ENCODE results near the gene PRRT1.

PRRT1 gene

DNA sequence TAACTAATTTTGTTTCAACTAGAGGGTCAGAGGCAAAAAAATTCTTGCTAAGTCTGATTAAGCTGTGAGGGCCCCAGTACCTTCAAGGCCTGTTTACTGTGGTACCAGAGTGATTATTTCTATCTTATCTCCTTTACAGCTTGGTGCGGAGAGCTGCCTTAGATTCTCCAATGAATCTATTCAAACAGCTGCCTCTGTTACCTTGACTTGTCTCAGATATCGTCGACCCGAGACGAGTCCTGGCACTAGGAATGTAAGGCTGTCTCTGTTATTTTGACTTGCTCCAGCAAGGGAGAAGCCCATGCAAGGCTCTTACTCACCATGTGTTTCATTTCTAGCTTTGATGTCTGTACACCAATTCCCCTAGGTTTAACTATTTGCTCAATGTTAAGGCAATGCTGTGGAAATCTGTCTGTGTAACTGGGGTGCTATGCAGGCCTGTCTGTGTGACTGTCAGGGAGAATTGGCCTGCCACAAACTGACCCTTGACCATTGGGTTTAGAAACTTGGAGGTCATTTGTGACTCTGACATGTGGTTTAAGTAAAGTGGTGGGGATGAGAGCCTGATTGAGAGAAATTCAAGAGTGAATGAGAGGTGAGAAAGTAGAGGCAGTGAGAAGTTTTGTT, 11.2 kb downstream of the PRRT1 start:
- no peak overlapping the region for H4K8ac ChIP-seq (ENCODE audit: low read depth, low read length)
- DNase-seq, result no peak

DNA sequence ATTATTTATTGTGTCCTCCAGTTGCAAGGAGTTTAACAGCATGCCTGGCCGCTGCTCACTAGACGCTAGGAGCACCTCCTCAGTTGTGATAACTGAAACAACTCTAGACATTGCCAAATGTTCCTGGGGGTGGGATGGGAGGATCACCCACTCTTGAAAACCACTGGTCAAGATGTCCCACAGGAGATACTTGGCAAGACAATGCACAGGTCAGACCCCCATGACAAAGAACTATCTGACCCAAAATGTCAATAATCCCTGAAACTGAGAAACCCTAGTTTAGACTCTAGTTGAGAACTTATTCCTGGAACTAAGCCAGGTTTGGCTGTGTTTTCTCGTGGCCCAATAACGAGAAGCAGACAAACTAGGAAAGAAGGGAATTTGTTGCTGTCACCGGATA, 12.1 kb downstream of the PRRT1 start:
- H4K8ac ChIP-seq (ENCODE audit: low read depth, low read length), result no peak overlapping the region
- no peak overlapping the region for H4K91ac ChIP-seq (ENCODE audit: low read depth, low read length)
- no peak overlapping the region for H3K18ac ChIP-seq (ENCODE audit: low read length)
- H3K79me2 ChIP-seq (ENCODE audit: control insufficient read depth, insufficient read depth, low read length, poor library complexity), result no peaks in the 10 kb centered on the region
- H3K4ac ChIP-seq (ENCODE audit: low read depth, low read length), result no peak overlapping the region
- no peaks in the 10 kb centered on the region for H3K4me1 ChIP-seq (ENCODE audit: control insufficient read depth in 1 of 2, insufficient read depth in 2 of 2, low read length in 2 of 2)
- no CpG with 5 or more reads among the region's 5 CpGs for WGBS (ENCODE audit: extremely low coverage, insufficient coverage, insufficient read length)
- DNase-seq, result no peak
- H2AFZ ChIP-seq (ENCODE audit: insufficient read depth, low read length, poor library complexity), result no peak overlapping the region
- no peaks in the 10 kb centered on the region for H3K27me3 ChIP-seq (ENCODE audit: insufficient read depth, low read length)
- H2BK5ac ChIP-seq (ENCODE audit: low read depth, low read length, poor library complexity), result no peak overlapping the region
- no peak overlapping the region for H3K4me2 ChIP-seq (ENCODE audit: low read length)
- no peak overlapping the region for H3K9ac ChIP-seq (ENCODE audit: low read length)
- no peaks in the 10 kb centered on the region for H3K36me3 ChIP-seq (ENCODE audit: control insufficient read depth in 1 of 2, insufficient read depth in 2 of 2, low read length in 2 of 2)
- no peak overlapping the region for H2BK12ac ChIP-seq (ENCODE audit: low read length)
- H4K12ac ChIP-seq (ENCODE audit: low read depth, low read length), result no peak overlapping the region
- no peak overlapping the region for H2BK120ac ChIP-seq (ENCODE audit: insufficient read depth, low read length, poor library complexity)
- no peaks in the 10 kb centered on the region for H3K79me1 ChIP-seq (ENCODE audit: low read length)
- no peak overlapping the region for H3K23ac ChIP-seq (ENCODE audit: low read length)
- no peak overlapping the region for H3K14ac ChIP-seq (ENCODE audit: low read length)
- H3K4me3 ChIP-seq (ENCODE audit: low read depth, low read length), result no peak overlapping the region
- no peak overlapping the region for H2AK5ac ChIP-seq (ENCODE audit: low read length)
- no peaks in the 10 kb centered on the region for H3K9me3 ChIP-seq (ENCODE audit: insufficient read depth, low read depth, low read length)
- H3K27ac ChIP-seq (ENCODE audit: low read depth, low read length), result no peak overlapping the region

More for the DNA sequence above, 11.2 kb downstream of the PRRT1 start:
- no peak overlapping the region for H2AFZ ChIP-seq (ENCODE audit: insufficient read depth, low read length, poor library complexity)
- H3K79me2 ChIP-seq (ENCODE audit: control insufficient read depth, insufficient read depth, low read length, poor library complexity), result no peaks in the 10 kb centered on the region
- H4K12ac ChIP-seq (ENCODE audit: low read depth, low read length), result no peak overlapping the region
- H2BK12ac ChIP-seq (ENCODE audit: low read length), result no peak overlapping the region
- no peak overlapping the region for H3K27ac ChIP-seq (ENCODE audit: low read depth, low read length)
- no peaks in the 10 kb centered on the region for H3K27me3 ChIP-seq (ENCODE audit: insufficient read depth, low read length)
- no CpG with 5 or more reads among the region's 5 CpGs for WGBS (ENCODE audit: extremely low coverage, insufficient coverage, insufficient read length)
- H2AK5ac ChIP-seq (ENCODE audit: low read length), result no peak overlapping the region
- H3K9me3 ChIP-seq (ENCODE audit: insufficient read depth, low read depth, low read length), result no peaks in the 10 kb centered on the region
- H3K79me1 ChIP-seq (ENCODE audit: low read length), result no peaks in the 10 kb centered on the region
- H3K4me3 ChIP-seq (ENCODE audit: low read depth, low read length), result no peak overlapping the region
- H4K91ac ChIP-seq (ENCODE audit: low read depth, low read length), result no peak overlapping the region
- H3K4me1 ChIP-seq (ENCODE audit: control insufficient read depth in 1 of 2, insufficient read depth in 2 of 2, low read length in 2 of 2), result no peaks in the 10 kb centered on the region
- no peaks in the 10 kb centered on the region for H3K36me3 ChIP-seq (ENCODE audit: control insufficient read depth in 1 of 2, insufficient read depth in 2 of 2, low read length in 2 of 2)
- H2BK5ac ChIP-seq (ENCODE audit: low read depth, low read length, poor library complexity), result no peak overlapping the region
- no peak overlapping the region for H2BK120ac ChIP-seq (ENCODE audit: insufficient read depth, low read length, poor library complexity)
- no peak overlapping the region for H3K18ac ChIP-seq (ENCODE audit: low read length)
- H3K4me2 ChIP-seq (ENCODE audit: low read length), result no peak overlapping the region
- no peak overlapping the region for H3K9ac ChIP-seq (ENCODE audit: low read length)
- no peak overlapping the region for H3K4ac ChIP-seq (ENCODE audit: low read depth, low read length)
- H3K14ac ChIP-seq (ENCODE audit: low read length), result no peak overlapping the region
- no peak overlapping the region for H3K23ac ChIP-seq (ENCODE audit: low read length)

DNA sequence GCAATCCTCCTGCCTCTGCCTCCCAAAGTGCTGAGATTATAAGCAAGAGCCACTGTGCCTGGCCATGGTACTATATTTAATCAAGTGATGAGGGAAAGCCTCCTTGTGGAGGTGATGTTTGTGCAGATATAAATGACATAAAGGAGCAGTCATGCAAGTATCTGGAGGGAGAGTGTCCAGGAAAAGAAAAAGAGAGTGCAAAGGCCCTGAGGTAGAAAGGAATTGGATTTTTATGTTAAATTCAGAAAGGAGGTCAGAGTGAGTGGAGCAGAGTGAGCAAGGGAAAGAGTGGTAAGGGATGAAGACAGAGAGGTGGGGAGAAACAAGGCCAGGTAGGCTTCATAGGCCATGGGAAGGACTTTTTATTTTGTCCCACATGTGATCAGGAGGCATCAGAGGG, 14.3 kb downstream of the PRRT1 start:
- no peak overlapping the region for H4K91ac ChIP-seq (ENCODE audit: low read depth, low read length)
- H3K79me1 ChIP-seq (ENCODE audit: low read length), result no peaks in the 10 kb centered on the region

DNA sequence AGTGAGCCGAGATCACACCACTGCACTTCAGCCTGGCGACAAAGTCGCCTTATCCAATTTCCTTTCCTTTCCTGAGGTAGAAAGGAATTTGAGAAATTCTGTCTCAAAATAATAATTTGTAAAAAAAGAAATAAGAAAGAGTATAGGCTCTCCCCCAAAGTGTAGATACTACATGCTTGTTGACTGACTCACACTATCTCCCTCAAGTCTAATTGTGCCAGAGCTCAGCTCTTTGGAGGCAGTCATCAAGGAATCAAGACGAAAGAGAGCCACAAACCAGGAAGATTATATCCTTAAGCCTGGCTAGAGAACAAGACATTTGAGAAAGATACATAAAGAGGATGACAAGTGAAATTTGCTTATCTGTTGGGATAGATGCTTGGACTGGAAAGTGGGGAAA, 18.0 kb downstream of the PRRT1 start:
- WGBS (ENCODE audit: extremely low coverage, insufficient coverage, insufficient read length), result no CpG with 5 or more reads among the region's 4 CpGs

More for the DNA sequence above, 14.3 kb downstream of the PRRT1 start:
- no peak for DNase-seq
- no peak overlapping the region for H3K9ac ChIP-seq (ENCODE audit: low read length)
- H3K18ac ChIP-seq (ENCODE audit: low read length), result no peak overlapping the region
- no peak overlapping the region for H3K4me2 ChIP-seq (ENCODE audit: low read length)
- no peak overlapping the region for H3K27ac ChIP-seq (ENCODE audit: low read depth, low read length)
- no peaks in the 10 kb centered on the region for H3K79me2 ChIP-seq (ENCODE audit: control insufficient read depth, insufficient read depth, low read length, poor library complexity)
- no peaks in the 10 kb centered on the region for H3K36me3 ChIP-seq (ENCODE audit: control insufficient read depth in 1 of 2, insufficient read depth in 2 of 2, low read length in 2 of 2)
- no peaks in the 10 kb centered on the region for H3K27me3 ChIP-seq (ENCODE audit: insufficient read depth, low read length)
- H3K14ac ChIP-seq (ENCODE audit: low read length), result no peak overlapping the region
- no peak overlapping the region for H4K8ac ChIP-seq (ENCODE audit: low read depth, low read length)
- no peak overlapping the region for H2AK5ac ChIP-seq (ENCODE audit: low read length)
- H3K23ac ChIP-seq (ENCODE audit: low read length), result no peak overlapping the region
- no peak overlapping the region for H3K4me3 ChIP-seq (ENCODE audit: low read depth, low read length)
- H3K9me3 ChIP-seq (ENCODE audit: insufficient read depth, low read depth, low read length), result no peaks in the 10 kb centered on the region
- H2BK5ac ChIP-seq (ENCODE audit: low read depth, low read length, poor library complexity), result no peak overlapping the region
- no peak overlapping the region for H3K4ac ChIP-seq (ENCODE audit: low read depth, low read length)
- H4K12ac ChIP-seq (ENCODE audit: low read depth, low read length), result no peak overlapping the region
- no peaks in the 10 kb centered on the region for H3K4me1 ChIP-seq (ENCODE audit: control insufficient read depth in 1 of 2, insufficient read depth in 2 of 2, low read length in 2 of 2)
- no peak overlapping the region for H2BK120ac ChIP-seq (ENCODE audit: insufficient read depth, low read length, poor library complexity)
- H2BK12ac ChIP-seq (ENCODE audit: low read length), result no peak overlapping the region
- no peak overlapping the region for H2AFZ ChIP-seq (ENCODE audit: insufficient read depth, low read length, poor library complexity)

More for the DNA sequence above, 18.0 kb downstream of the PRRT1 start:
- Histone ChIP-seq H3K4ac (ENCODE audit: low read depth, low read length) (no peak overlapping the region), H2BK120ac (ENCODE audit: insufficient read depth, low read length, poor library complexity) (no peak overlapping the region), H3K23ac (ENCODE audit: low read length) (no peak overlapping the region), H4K91ac (ENCODE audit: low read depth, low read length) (no peak overlapping the region), H3K27ac (ENCODE audit: low read depth, low read length) (no peak overlapping the region), H3K79me2 (ENCODE audit: control insufficient read depth, insufficient read depth, low read length, poor library complexity) (peaks cover 5% of the 10 kb centered on the region), H3K27me3 (ENCODE audit: insufficient read depth, low read length) (no peaks in the 10 kb centered on the region), H3K9me3 (ENCODE audit: insufficient read depth, low read depth, low read length) (no peaks in the 10 kb centered on the region), H3K4me3 (ENCODE audit: low read depth, low read length) (no peak overlapping the region), H3K4me2 (ENCODE audit: low read length) (no peak overlapping the region), H3K9ac (ENCODE audit: low read length) (no peak overlapping the region), H3K14ac (ENCODE audit: low read length) (no peak overlapping the region), H2AFZ (ENCODE audit: insufficient read depth, low read length, poor library complexity) (no peak overlapping the region), H2BK5ac (ENCODE audit: low read depth, low read length, poor library complexity) (no peak overlapping the region), H4K12ac (ENCODE audit: low read depth, low read length) (no peak overlapping the region), H3K4me1 (ENCODE audit: control insufficient read depth in 1 of 2, insufficient read depth in 2 of 2, low read length in 2 of 2) (peaks cover 7 to 8% of the 10 kb centered on the region in 2 experiments), H3K36me3 (ENCODE audit: control insufficient read depth in 1 of 2, insufficient read depth in 2 of 2, low read length in 2 of 2) (no peaks in the 10 kb centered on the region), H3K18ac (ENCODE audit: low read length) (no peak overlapping the region), H2AK5ac (ENCODE audit: low read length) (no peak overlapping the region), H2BK12ac (ENCODE audit: low read length) (no peak overlapping the region), H3K79me1 (ENCODE audit: low read length) (peaks cover 9% of the 10 kb centered on the region), H4K8ac (ENCODE audit: low read depth, low read length) (no peak overlapping the region)
- DNase-seq, result no peak

Measured in trophoblast cell (in vitro differentiated cells and primary cell).